Immature natural killer cell (primary cell): ENCODE measurements around the gene TMEM132A. TPM values are rescaled to one million over a fixed set of nuclear protein-coding genes. Genes with fewer than 3 reads are reported as not detected.

Source experiments
- DNase-seq, 3 donors: peaks; one replicate each; pipeline ENCODE4 v3.0.0; 2022; ENCODE audit warnings: mixed read lengths in 1 of 3
- H3K27ac Mint-ChIP-seq, 6 donors: one replicate each; pipeline ENCODE4 v1.8.0; 2020; ENCODE audit warnings: mixed read lengths in 6 of 6, mild to moderate bottlenecking in 5 of 6, inconsistent platforms in 4 of 6, moderate library complexity in 3 of 6
- H3K27me3 Mint-ChIP-seq, 3 donors: one replicate each; pipeline ENCODE4 v1.8.0; 2020 to 2021; ENCODE audit warnings: low read depth in 3 of 3, mild to moderate bottlenecking in 3 of 3, mixed read lengths in 3 of 3, moderate library complexity in 3 of 3, inconsistent platforms in 1 of 3
- H3K36me3 Mint-ChIP-seq, 3 donors: one replicate each; pipeline ENCODE4 v1.8.0; 2020; ENCODE audit warnings: mixed read lengths in 3 of 3, inconsistent platforms in 2 of 3, mild to moderate bottlenecking in 2 of 3
- H3K4me1 Mint-ChIP-seq, 2 donors: one replicate each; pipeline ENCODE4 v1.8.0; 2020; ENCODE audit warnings: inconsistent platforms in 2 of 2, mild to moderate bottlenecking in 2 of 2, mixed read lengths in 2 of 2, moderate library complexity in 1 of 2
- H3K4me3 Mint-ChIP-seq, 5 donors: one replicate each; pipeline ENCODE4 v1.8.0; 2020; ENCODE audit warnings: mild to moderate bottlenecking in 5 of 5, mixed read lengths in 5 of 5, inconsistent platforms in 3 of 5, moderate library complexity in 3 of 5
- H3K9me3 Mint-ChIP-seq, 6 donors: one replicate each; pipeline ENCODE4 v1.8.0; 2020; ENCODE audit warnings: mild to moderate bottlenecking in 6 of 6, mixed read lengths in 6 of 6, inconsistent platforms in 4 of 6, moderate library complexity in 3 of 6
- polyA plus RNA-seq, 3 donors: library from polyadenylated mRNA; unstranded; fragments of 300-500 nt; fragmentation: Illumina TruSeq; gene quantifications; one replicate each; pipeline ENCODE4 v1.2.3, GENCODE V29; 2021

TMEM132A gene
- polyA plus RNA-seq, 3 donors from 2014 or later = not detected

DNA sequence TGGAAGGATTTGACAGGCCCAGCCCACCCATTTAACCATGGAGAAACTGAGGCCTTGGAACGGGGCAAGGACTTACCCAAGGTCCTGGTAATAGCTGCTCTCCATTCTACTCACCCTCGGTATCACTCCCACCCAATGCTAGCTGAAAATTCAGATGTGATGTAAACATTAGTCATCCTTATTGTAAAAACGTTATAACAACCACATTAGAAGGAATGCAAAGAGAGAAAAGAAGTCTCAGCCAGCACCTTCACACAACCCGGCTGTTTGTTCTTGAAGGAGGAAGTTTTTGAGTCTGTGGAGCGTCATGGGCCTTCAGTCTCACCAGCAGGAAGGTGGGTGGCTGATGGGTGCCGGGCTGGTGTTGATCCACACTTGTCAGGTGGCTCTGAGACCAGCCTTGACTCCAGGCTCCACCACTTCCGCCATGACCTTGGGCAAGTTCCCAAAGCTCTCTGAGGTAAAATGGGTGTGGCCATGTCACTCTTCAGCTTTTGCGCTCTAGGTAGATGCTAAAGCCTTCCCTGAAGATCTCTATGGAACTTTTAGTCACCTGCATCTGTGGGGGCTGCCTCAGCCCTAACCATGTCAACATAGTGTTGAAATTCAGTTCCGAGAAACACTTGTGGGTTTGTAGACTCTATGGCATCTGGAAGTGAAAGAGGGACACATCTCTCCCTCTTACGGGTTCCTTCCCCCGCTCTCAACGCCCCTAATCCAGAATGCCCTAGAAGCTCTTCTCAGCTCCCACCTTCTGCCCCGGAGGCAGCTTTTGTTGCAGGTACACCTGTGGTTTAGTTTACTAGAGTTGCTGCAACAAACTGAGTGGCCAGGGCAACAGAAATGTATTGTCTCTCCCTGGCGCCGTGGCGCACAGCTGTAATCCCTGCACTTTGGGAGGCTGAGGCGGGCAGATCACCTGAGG is 62.0 kb downstream of the TMEM132A start:
- H3K9me3 Mint-ChIP-seq = no peaks in the 10 kb centered on the region
- peaks cover 0 to 12% (median 4%) of the 10 kb centered on the region in 3 donors for H3K36me3 Mint-ChIP-seq
- peak; percentile 26 to 60 (median 31) for DNase-seq

More for the DNA sequence above, 62.0 kb downstream of the TMEM132A start:
- Mint-ChIP-seq H3K27ac (peak overlapping the region; percentile 10 to 88 (median 80)), H3K4me3 (peak overlapping the region in 4 of 5 donors; percentile 31 to 71 (median 55)), H3K27me3 (peaks cover 0 to 2% (median 1%) of the 10 kb centered on the region in 3 donors), H3K4me1 (peaks cover 17 to 18% of the 10 kb centered on the region in 2 donors)

Other genes starting within 250 kb of the TMEM132A start
- gene MS4A8, start 224.8 kb upstream of the TMEM132A start, polyA plus RNA-seq = not detected
- gene MS4A18, start 199.7 kb upstream of the TMEM132A start, polyA plus RNA-seq = not detected
- gene MS4A15, start 167.6 kb upstream of the TMEM132A start, polyA plus RNA-seq = not detected
- not detected for gene MS4A10, start 139.1 kb upstream of the TMEM132A start, polyA plus RNA-seq
- gene CCDC86, start 82.3 kb upstream of the TMEM132A start, polyA plus RNA-seq = 10 to 100 TPM in 1 of 3 donors, 1 to 10 TPM in 2; 5.6 to 16.5 (median 7.4) TPM
- under 1 TPM in 2 of 3 donors, not detected in 1; 0.46 to 0.49 TPM for gene PTGDR2, start 68.5 kb upstream of the TMEM132A start, polyA plus RNA-seq
- not detected for gene ZP1, start 56.9 kb upstream of the TMEM132A start, polyA plus RNA-seq
- gene PRPF19, start 17.9 kb upstream of the TMEM132A start, polyA plus RNA-seq = 10 to 100 TPM in 2 of 3 donors, 1 to 10 TPM in 1; 8.9 to 15.2 (median 13.6) TPM
- 100 to 1,000 TPM; 292 to 631 (median 400) TPM for gene TMEM109, start 10.3 kb upstream of the TMEM132A start, polyA plus RNA-seq
- gene SLC15A3, start 27.7 kb downstream of the TMEM132A start, polyA plus RNA-seq = under 1 TPM in 2 of 3 donors, not detected in 1; 0.41 to 0.43 TPM
- gene CD6, start 47.2 kb downstream of the TMEM132A start, polyA plus RNA-seq = 10 to 100 TPM; 17.3 to 47.3 (median 19.1) TPM
- gene CD5, start 178.0 kb downstream of the TMEM132A start, polyA plus RNA-seq = 1 to 10 TPM in 1 of 3 donors, under 1 TPM in 2; 0.68 to 1.8 (median 0.80) TPM
- under 1 TPM in 2 of 3 donors, not detected in 1; 0.36 to 0.95 TPM for gene VPS37C, start 237.0 kb downstream of the TMEM132A start, polyA plus RNA-seq